ENCODE measurements around the gene FBXL4. TPM values are rescaled to one million over a fixed set of nuclear protein-coding genes. Genes with fewer than 3 reads are reported as not detected.

FBXL4 gene
- total and polyA plus RNA-seq, 2 of the 8 experiments (the other 6 are each of a cell fraction or from before 2014, with no cell fraction given), result 6.9 to 13.8 TPM

DNA sequence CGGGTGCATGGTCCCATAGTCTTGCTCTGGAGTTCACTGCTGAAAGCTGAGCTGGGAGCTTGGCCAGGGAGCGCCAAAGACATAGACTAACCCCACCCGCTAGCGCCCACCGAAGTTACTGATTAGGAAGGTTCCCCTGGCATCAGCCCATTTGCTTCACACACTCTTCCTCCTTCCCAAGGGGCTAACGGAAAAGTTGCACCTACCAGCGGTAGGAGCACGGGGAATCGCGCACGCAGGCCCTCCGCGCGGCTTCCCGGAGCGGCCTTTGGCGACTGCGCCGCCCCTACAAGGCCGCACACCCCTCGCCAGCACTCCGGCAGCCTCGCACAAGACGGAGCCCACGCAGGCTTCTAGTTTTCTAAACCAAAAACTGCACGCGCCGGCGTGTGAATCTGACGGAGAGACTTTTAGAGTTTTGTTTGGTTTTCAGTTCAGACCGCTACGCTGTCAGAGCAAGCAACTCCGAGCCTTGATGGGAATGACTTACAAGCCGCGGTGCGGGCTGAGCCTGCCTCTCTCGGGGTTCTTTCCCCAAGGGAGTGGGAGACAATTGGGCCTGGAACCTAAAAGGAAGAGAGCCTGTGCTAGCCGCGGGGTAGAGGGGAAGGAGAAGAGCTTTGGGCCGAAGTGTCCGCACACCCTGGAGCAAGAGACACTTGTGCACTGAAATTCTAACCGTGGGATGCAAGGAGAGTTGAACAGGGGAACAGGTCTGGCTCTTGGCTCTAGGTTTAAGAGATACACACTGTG is 114.3 kb downstream of the FBXL4 start:
- CTCF ChIA-PET (ENCODE audit: partially characterized antibody), result interaction anchor here (0.6 to 10.0 kb wide), 5 partner anchors 10 to 452 kb away, joined by 3 to 79 read pairs (median 3); no protein-coding TSS in a partner anchor
- Histone ChIP-seq H2AFZ (ENCODE audit: low read length) (no peak overlapping the region), H3K4me2 (ENCODE audit: insufficient read depth in 1 of 2, low read depth in 2 of 2, low read length in 2 of 2) (peak overlapping the region; percentile 84 to 95), H3K4me3 (ENCODE audit: extremely low read depth in 1 of 4, insufficient read depth in 2 of 4, low read depth in 3 of 4, low read length in 4 of 4) (peak overlapping the region; percentile 23 to 63 (median 36); a peak in 7 of 8 replicates), H3K56ac (replicated peaks; ENCODE audit: insufficient read length, low read depth, low read length) (no peak overlapping the region), H3K23ac (ENCODE audit: insufficient read length) (no peak overlapping the region), H3K9me3 (ENCODE audit: insufficient read depth in 2 of 2, low read depth in 1 of 2, low read length in 1 of 2) (no peaks in the 10 kb centered on the region), H2BK120ac (replicated peaks; ENCODE audit: low read depth, low read length) (no peak overlapping the region), H2BK20ac (ENCODE audit: low read length) (no peak overlapping the region), H3K23me2 (ENCODE audit: low read depth, low read length) (peaks cover 23% of the 10 kb centered on the region), H4K5ac (ENCODE audit: insufficient read length, low read depth, low read length) (no peak overlapping the region), H4K8ac (ENCODE audit: extremely low read depth, insufficient read depth, low read length) (no peak overlapping the region), H3K4ac (replicated peaks; ENCODE audit: insufficient read length, low read depth, low read length) (no peak overlapping the region), H2BK15ac (ENCODE audit: low read length) (no peak overlapping the region), H3K27me3 (replicated peaks in 1 of 4; ENCODE audit: control insufficient read depth in 3 of 4, extremely low read depth in 1 of 4, insufficient read depth in 3 of 4, low read length in 3 of 4) (peaks cover 68 to 91% (median 81%) of the 10 kb centered on the region in 4 experiments), H2BK5ac (ENCODE audit: low read depth, low read length) (no peak overlapping the region), H3K79me1 (ENCODE audit: low read depth, low read length) (no peaks in the 10 kb centered on the region), H3K27ac (ENCODE audit: low read depth, low read length) (no peak overlapping the region), H2BK12ac (ENCODE audit: low read depth, low read length) (0 out of 2 replicates have a peak overlapping the region, but pooled peaks have one; percentile 60), H3K14ac (ENCODE audit: insufficient read length) (no peak overlapping the region), H3K36me3 (ENCODE audit: control insufficient read depth in 2 of 4, insufficient read depth in 4 of 4, low read length in 3 of 4) (no peaks in the 10 kb centered on the region; a peak in 1 of 8 replicates), H3K79me2 (ENCODE audit: control insufficient read depth in 1 of 2, insufficient read depth in 2 of 2, low read length in 2 of 2) (no peaks in the 10 kb centered on the region), H3K4me1 (replicated peaks in 1 of 4; ENCODE audit: control insufficient read depth in 3 of 4, insufficient read depth in 4 of 4, low read length in 3 of 4) (peaks cover 2 to 32% (median 22%) of the 10 kb centered on the region in 4 experiments), H2AK5ac (ENCODE audit: low read depth, low read length) (no peak overlapping the region), H4K20me1 (replicated peaks in 1 of 2; ENCODE audit: control insufficient read depth in 1 of 2, insufficient read depth in 2 of 2, low read length in 2 of 2) (peaks cover 5 to 13% of the 10 kb centered on the region in 2 experiments), H3K18ac (ENCODE audit: extremely low read depth, low read length) (peak overlapping the region; percentile 19; the same call in 1 of the 2 replicates), H3K9ac (replicated peaks in 1 of 4; ENCODE audit: extremely low read depth in 1 of 4, low read depth in 3 of 4, low read length in 3 of 4) (no peak overlapping the region), H4K91ac (replicated peaks; ENCODE audit: insufficient read length, low read length) (no peak overlapping the region)
- DNase-seq (ENCODE audit: low read depth in 1 of 2, low spot score in 2 of 2) (peak in 1 of 2 experiments; percentile 68), FAIRE-seq (no peak)
- 1% methylated on average over 41 of the region's 42 CpGs; no CpG with 5 or more reads in 1 of the 2 experiments for WGBS, 2 experiments (ENCODE audit: extremely low coverage in 1 of 2, insufficient coverage in 1 of 2, insufficient read length in 1 of 2, insufficient replicate concordance in 2 of 2, low coverage in 1 of 2, low lambda C conversion rate in 2 of 2, missing lambda C conversion rate in 1 of 2)
- POLR2A ChIA-PET (ENCODE audit: partially characterized antibody), result interaction anchor here (0.6 to 2.8 kb wide), 4 partner anchors 8 to 307 kb away, joined by 3 to 12 read pairs (median 8); no protein-coding TSS in a partner anchor
- TF ChIP-seq KDM4A (IDR thresholded peaks at IDR 0.05; ENCODE audit: low read depth, low read length, severe bottlenecking) (no peak), MAX (IDR thresholded peaks at IDR 0.05) (no peak), TEAD4 (IDR thresholded peaks at IDR 0.05; ENCODE audit: low read depth, low read length) (no peak), CBX8 (IDR thresholded peaks at IDR 0.05; ENCODE audit: borderline replicate concordance, low read depth, low read length) (peak; percentile 69; the same call in 1 of the 2 replicates), BCL11A (IDR thresholded peaks at IDR 0.05; ENCODE audit: low read depth in 2 of 2, low read length in 2 of 2) (no peak), CTCF (IDR thresholded peaks at IDR 0.05; ENCODE audit: control extremely low read depth in 1 of 3, insufficient read depth in 1 of 3, low read depth in 1 of 3, low read length in 3 of 3) (peak in 1 of 3 experiments; percentile 4; a peak in 1 of 4 replicates)

Data from H1 (cell line).